Measurements from ENCODE around the gene RAB27A.

RAB27A gene

DNA sequence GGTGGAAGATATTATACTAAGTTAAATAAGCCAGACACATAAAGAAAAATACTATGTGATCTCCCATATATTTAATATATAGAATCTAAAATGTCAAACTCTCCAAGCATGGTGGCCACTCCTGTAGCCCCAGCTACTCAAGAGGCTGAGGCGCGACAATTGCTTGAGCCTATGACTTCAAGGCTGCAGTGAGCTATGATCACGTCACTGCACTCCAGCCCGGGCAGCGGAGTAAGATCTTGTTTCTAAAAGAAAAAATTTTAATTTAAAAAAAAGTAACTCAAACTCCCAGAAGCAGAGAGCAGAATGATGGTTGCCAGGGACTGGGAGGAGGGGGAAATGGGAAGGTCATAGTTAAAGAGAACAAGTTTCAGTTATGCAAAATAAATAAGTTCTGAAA is 13.3 kb downstream of the RAB27A start:
- Histone ChIP-seq H3K27me3 (ENCODE audit: insufficient read depth, low read depth) (no peaks in the 10 kb centered on the region), H3K79me2 (ENCODE audit: insufficient read depth, low read depth) (peaks cover 66% of the 10 kb centered on the region), H3K27ac (peak overlapping the region; percentile 89; the same call in 1 of the 2 replicates), H2AFZ (ENCODE audit: low read depth) (no peak overlapping the region), H3K4me1 (ENCODE audit: low read depth, poor library complexity, severe bottlenecking) (peaks cover 75% of the 10 kb centered on the region), H3K9ac (no peak overlapping the region), H3K36me3 (ENCODE audit: insufficient read depth) (no peaks in the 10 kb centered on the region), H4K20me1 (ENCODE audit: insufficient read depth) (no peaks in the 10 kb centered on the region), H3K4me2 (peak overlapping the region; percentile 72), H3K4me3 (IDR thresholded peaks at IDR 0.05; ENCODE audit: insufficient read depth, low read depth, low read length) (no peak overlapping the region)
- TF ChIP-seq, protein P1, sequence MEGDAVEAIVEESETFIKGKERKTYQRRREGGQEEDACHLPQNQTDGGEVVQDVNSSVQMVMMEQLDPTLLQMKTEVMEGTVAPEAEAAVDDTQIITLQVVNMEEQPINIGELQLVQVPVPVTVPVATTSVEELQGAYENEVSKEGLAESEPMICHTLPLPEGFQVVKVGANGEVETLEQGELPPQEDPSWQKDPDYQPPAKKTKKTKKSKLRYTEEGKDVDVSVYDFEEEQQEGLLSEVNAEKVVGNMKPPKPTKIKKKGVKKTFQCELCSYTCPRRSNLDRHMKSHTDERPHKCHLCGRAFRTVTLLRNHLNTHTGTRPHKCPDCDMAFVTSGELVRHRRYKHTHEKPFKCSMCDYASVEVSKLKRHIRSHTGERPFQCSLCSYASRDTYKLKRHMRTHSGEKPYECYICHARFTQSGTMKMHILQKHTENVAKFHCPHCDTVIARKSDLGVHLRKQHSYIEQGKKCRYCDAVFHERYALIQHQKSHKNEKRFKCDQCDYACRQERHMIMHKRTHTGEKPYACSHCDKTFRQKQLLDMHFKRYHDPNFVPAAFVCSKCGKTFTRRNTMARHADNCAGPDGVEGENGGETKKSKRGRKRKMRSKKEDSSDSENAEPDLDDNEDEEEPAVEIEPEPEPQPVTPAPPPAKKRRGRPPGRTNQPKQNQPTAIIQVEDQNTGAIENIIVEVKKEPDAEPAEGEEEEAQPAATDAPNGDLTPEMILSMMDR (conservative IDR thresholded peaks at IDR 0.05; ENCODE audit: low read depth, low read length): no peak

DNA sequence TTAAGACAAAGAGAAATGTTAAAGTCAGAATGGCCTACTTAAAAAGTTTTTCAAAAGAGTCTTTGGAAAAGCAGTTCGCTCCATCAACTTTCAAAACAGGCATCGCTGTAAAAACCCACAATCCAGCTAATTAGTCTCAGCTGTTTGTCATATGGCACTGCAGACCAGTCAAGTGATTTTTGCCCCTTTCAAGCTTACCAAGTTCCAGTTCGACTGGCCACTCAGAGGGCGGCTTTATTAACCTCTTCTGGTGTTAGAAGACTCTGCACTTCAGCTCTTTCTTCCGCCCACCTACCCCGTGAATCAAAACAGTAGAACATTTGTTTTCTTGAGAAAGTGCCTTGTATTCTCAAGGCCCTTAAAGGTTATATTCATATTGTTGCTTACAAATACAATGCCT is 19.3 kb downstream of the RAB27A start:
- TF ChIP-seq, protein P1 (conservative IDR thresholded peaks at IDR 0.05; ENCODE audit: low read depth, low read length): no peak
- no peak overlapping the region for H3K4me2 ChIP-seq
- H3K9ac ChIP-seq: no peak overlapping the region
- H4K20me1 ChIP-seq (ENCODE audit: insufficient read depth): no peaks in the 10 kb centered on the region
- H2AFZ ChIP-seq (ENCODE audit: low read depth): no peak overlapping the region
- H3K4me1 ChIP-seq (ENCODE audit: low read depth, poor library complexity, severe bottlenecking): peaks cover 15% of the 10 kb centered on the region
- no peak overlapping the region for H3K4me3 ChIP-seq (IDR thresholded peaks at IDR 0.05; ENCODE audit: insufficient read depth, low read depth, low read length)
- H3K36me3 ChIP-seq (ENCODE audit: insufficient read depth): no peaks in the 10 kb centered on the region
- no peak overlapping the region for H3K27ac ChIP-seq
- H3K27me3 ChIP-seq (ENCODE audit: insufficient read depth, low read depth): no peaks in the 10 kb centered on the region
- peaks cover 34% of the 10 kb centered on the region; the same call in 1 of the 2 replicates for H3K79me2 ChIP-seq (ENCODE audit: insufficient read depth, low read depth)

DNA sequence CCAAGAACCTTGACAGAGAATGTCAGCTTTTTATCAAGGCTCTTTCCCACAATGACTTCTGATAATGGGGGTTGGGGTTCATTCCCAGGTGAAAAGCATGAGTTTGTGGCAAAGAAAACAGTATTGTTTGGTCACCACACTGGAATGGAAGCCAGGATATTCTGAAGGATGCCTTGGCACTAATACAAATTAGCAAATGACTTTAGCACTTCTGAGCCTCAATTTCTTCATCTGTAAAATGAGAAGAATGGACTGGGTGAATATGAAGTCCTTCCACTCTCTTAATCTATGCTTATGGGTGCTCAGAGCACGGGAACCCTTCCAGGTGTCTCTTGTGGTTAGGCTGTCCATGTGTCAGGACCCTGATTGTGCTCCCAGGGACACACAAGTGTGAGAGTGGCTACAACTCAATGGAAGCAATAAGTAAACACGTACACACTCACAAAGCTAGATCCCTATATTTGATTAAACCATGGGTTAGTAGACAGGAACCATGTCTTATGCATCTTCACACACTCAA is 21.4 kb downstream of the RAB27A start:
- no peak overlapping the region for H3K9ac ChIP-seq
- H3K36me3 ChIP-seq (ENCODE audit: insufficient read depth): no peaks in the 10 kb centered on the region

GRCh38 chr15:55267401-55268175 is 22.0 kb downstream of the RAB27A start:
- Histone ChIP-seq H3K27me3 (ENCODE audit: insufficient read depth, low read depth) (no peaks in the 10 kb centered on the region), H3K4me2 (no peak overlapping the region), H3K4me3 (IDR thresholded peaks at IDR 0.05; ENCODE audit: insufficient read depth, low read depth, low read length) (no peak overlapping the region), H3K27ac (no peak overlapping the region), H3K36me3 (ENCODE audit: insufficient read depth) (no peaks in the 10 kb centered on the region), H3K4me1 (ENCODE audit: low read depth, poor library complexity, severe bottlenecking) (no peaks in the 10 kb centered on the region), H2AFZ (ENCODE audit: low read depth) (no peak overlapping the region), H3K79me2 (ENCODE audit: insufficient read depth, low read depth) (peaks cover 12% of the 10 kb centered on the region; the same call in 1 of the 2 replicates), H4K20me1 (ENCODE audit: insufficient read depth) (no peaks in the 10 kb centered on the region), H3K9ac (no peak overlapping the region)
- TF ChIP-seq, protein P1 (conservative IDR thresholded peaks at IDR 0.05; ENCODE audit: low read depth, low read length): no peak

More for the DNA sequence above, 21.4 kb downstream of the RAB27A start:
- no peaks in the 10 kb centered on the region for H3K4me1 ChIP-seq (ENCODE audit: low read depth, poor library complexity, severe bottlenecking)
- H2AFZ ChIP-seq (ENCODE audit: low read depth): no peak overlapping the region
- TF ChIP-seq, protein P1 (conservative IDR thresholded peaks at IDR 0.05; ENCODE audit: low read depth, low read length): no peak
- H3K27ac ChIP-seq: no peak overlapping the region
- no peak overlapping the region for H3K4me2 ChIP-seq
- H3K4me3 ChIP-seq (IDR thresholded peaks at IDR 0.05; ENCODE audit: insufficient read depth, low read depth, low read length): no peak overlapping the region
- H4K20me1 ChIP-seq (ENCODE audit: insufficient read depth): no peaks in the 10 kb centered on the region
- H3K27me3 ChIP-seq (ENCODE audit: insufficient read depth, low read depth): no peaks in the 10 kb centered on the region
- peaks cover 17% of the 10 kb centered on the region; the same call in 1 of the 2 replicates for H3K79me2 ChIP-seq (ENCODE audit: insufficient read depth, low read depth)

All from KMS-11 (cell line).